GM21447 (cell line): ENCODE results near the gene CCR1.
"Not testable (repeated sequence)": the region's sequence is repeated elsewhere in the genome, so short reads cannot be mapped to it uniquely, and the experiment has no call there.

Experiments
- ATAC-seq: cut with Tn5 transposase; IDR thresholded peaks from one replicate; pipeline ENCODE4 v1.9.1; 2021; ENCODE audit not compliant: unreplicated experiment

CCR1 gene

GRCh38 chr3:46184469-46184868 is 23.6 kb downstream of the CCR1 start:
- ATAC-seq = no peak

DNA sequence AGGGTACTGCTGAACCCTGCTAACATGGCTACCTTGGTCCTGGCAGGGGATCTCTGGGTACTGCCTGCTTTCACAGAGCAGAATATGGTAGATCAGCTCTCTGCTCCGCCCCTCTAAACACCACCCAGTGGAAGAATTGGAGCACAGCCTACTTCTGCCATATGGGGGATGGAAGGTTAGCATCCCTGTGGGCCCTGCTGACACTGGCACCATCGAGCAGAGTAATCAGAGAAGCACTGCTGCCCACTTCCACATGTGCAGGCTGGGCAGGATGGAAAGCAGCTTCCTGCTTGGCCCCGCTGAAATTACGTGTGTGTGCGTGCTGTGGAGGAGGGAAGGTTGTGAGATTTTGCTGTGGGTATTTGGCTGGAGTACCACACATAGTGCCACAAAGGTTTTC is 24.8 kb downstream of the CCR1 start:
- ATAC-seq = no peak

DNA sequence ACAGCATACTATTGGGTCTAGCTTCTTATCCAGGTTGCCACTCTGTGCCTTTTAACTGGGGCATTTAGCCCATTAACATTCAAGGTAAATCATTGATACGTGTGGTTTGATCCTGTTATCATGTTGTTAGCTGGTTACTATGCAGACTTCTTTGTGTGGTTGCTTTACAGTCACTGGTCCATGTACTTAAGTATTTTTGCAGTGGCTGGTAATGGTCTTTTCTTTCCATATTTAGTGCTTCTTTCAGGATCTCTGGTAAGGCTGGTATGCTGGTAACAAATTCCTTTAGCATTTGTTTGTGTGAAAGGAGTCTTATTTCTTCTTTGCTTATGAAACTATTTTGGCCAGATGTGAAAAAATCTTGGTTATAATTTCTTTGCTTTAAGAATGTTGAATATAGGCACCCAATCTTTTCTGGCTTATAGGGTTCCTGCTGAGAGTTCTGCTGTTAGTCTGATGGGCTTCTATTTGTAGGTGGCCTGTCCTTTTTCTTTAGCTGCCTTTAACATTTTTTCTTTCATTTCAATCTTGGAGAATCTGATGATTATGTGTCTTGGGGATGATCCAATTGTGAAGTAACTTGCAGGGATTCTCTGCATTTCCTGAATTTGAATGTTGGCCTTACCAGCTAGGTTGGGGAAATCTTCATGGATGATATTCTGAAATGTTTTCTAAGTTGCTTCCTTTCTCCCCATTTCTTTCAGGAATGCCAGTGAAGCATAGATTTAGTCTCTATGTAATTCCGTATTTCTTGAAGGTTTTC is 39.3 kb downstream of the CCR1 start:
- ATAC-seq = no peak

GRCh38 chr3:46163556-46164041 is 44.5 kb downstream of the CCR1 start:
- ATAC-seq = no peak

DNA sequence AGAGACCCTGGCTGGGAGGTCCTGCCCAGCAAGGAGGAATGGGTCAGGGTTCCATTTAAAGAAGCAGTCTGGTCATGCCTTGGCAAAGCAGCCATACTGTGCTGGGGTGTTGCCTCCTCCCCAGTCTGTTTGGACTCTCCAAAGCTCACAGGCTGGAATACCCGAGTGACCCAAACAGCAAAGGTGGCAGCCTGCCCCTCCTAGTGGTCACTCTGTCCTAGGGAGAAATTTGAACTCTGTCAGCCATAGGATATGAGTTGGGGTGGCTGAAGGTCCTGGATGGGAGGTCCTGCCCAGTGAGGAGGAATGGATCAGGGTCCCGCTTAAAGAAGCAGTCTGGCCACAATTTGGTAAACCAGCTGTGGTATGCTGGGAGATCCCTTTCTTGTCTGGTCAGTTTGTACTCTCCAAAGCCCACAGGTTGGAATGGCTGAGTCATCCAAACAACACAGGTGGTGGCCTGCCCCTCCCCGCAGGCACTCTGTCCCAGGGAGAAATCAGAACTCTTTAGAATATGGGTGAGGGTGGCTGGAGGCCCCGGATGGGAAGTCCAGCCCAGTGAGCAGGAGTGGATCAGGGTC is 45.0 kb downstream of the CCR1 start:
- ATAC-seq = no peak

- not testable (repeated sequence) for ATAC-seq
Measured at GRCh38 chr3:46157685-46158084, 50.4 kb downstream of the CCR1 start.

GRCh38 chr3:46154311-46154710 is 53.8 kb downstream of the CCR1 start:
- ATAC-seq = no peak
